GM12892 (cell line): ENCODE results near the gene ATP6V0A4.

Experiments used
- POLR2A ChIP-seq: IDR thresholded peaks from 2 replicates; pipeline ENCODE4 v1.6.1; 2011; ENCODE audit warnings: low read depth, low read length, control low read depth
- POLR2AphosphoS5 ChIP-seq: IDR thresholded peaks from 2 replicates; pipeline ENCODE4 v1.6.1; 2011; ENCODE audit warnings: low read depth, low read length, control low read depth
- TAF1 ChIP-seq: IDR thresholded peaks from 2 replicates; pipeline ENCODE4 v1.6.1; 2011; ENCODE audit warnings: low read depth, mild to moderate bottlenecking, control low read depth, low read length, borderline replicate concordance

DNA sequence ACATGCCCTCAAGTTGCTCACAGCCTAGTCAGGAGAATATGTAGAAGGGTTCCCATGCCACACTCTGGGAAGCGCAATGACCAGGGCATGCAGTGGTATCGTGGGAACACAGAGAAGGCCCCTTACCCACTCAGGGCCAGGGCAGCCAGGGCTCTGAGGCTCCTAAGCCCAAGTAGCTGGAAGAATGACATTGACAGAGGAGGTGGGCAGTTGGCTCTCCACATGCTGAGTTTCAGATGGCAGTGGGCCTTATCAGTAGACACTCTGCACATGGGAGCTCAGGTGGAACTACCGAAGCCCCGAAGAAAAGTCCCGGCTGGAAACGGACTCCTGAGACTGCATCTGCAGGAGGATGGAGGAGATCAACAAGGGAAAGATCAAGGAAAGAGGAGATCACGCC, 81.1 kb downstream of the ATP6V0A4 start:
- TF ChIP-seq POLR2A, result no peak
- no peak for TF ChIP-seq POLR2AphosphoS5
- TF ChIP-seq TAF1, result no peak
